Breast epithelium (tissue), 3 donors: ENCODE measurements around the gene KDM4B.

ENCODE experiments used
- POLR2A ChIP-seq: fragments of 450-650 bp; IDR thresholded peaks from one replicate; pipeline ENCODE4 v1.6.1; 2016; ENCODE audit warnings: antibody characterized with exemption, mild to moderate bottlenecking, moderate library complexity
- POLR2AphosphoS5 ChIP-seq, 3 donors: sonication (generic); formaldehyde crosslinking; IDR thresholded peaks; one replicate each; pipeline ENCODE4 v1.6.1; 2017; ENCODE audit warnings: antibody characterized with exemption in 3 of 3
- TF ChIP-seq, protein P1 (sequence below), 3 donors: fragments of 450-650 bp; IDR thresholded peaks; one replicate each; pipeline ENCODE4 v1.5.1; 2016 to 2017; ENCODE audit warnings: antibody characterized with exemption in 3 of 3, mild to moderate bottlenecking in 3 of 3, moderate library complexity in 3 of 3

DNA sequence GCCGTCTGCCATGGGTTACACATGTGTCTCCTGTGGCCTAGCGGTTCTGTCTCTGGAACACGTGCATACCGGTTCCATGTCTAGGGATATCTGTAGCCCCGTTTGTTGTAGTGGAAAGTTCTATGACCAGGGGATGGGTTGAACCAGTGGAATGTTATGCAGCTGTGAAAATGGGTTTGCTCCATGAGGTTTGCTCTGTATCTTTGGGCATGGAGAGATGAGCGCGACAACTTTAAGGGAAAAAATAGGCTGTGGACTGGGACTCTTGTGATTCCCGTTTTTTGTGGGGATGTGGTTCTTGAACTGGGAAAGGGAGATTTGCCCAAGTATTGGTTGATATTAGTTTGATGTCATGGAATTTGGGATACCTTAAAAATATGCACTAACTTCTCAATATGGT lies 120.4 kb downstream of the KDM4B start:
- TF ChIP-seq POLR2A (no peak), POLR2AphosphoS5 (IDR thresholded peaks at IDR 0.05) (no peak)
- TF ChIP-seq, protein P1, sequence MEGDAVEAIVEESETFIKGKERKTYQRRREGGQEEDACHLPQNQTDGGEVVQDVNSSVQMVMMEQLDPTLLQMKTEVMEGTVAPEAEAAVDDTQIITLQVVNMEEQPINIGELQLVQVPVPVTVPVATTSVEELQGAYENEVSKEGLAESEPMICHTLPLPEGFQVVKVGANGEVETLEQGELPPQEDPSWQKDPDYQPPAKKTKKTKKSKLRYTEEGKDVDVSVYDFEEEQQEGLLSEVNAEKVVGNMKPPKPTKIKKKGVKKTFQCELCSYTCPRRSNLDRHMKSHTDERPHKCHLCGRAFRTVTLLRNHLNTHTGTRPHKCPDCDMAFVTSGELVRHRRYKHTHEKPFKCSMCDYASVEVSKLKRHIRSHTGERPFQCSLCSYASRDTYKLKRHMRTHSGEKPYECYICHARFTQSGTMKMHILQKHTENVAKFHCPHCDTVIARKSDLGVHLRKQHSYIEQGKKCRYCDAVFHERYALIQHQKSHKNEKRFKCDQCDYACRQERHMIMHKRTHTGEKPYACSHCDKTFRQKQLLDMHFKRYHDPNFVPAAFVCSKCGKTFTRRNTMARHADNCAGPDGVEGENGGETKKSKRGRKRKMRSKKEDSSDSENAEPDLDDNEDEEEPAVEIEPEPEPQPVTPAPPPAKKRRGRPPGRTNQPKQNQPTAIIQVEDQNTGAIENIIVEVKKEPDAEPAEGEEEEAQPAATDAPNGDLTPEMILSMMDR (IDR thresholded peaks at IDR 0.05), result no peak
